CD4-positive, alpha-beta T cell treated with Interleukin-1 beta for 1 hour (primary cell): ENCODE results near the gene IGIP.

Source experiments
- DNase-seq, 2 donors: peaks; one replicate each; pipeline ENCODE4 v3.0.0-alpha.2; 2020 to 2022

Gene IGIP

DNA sequence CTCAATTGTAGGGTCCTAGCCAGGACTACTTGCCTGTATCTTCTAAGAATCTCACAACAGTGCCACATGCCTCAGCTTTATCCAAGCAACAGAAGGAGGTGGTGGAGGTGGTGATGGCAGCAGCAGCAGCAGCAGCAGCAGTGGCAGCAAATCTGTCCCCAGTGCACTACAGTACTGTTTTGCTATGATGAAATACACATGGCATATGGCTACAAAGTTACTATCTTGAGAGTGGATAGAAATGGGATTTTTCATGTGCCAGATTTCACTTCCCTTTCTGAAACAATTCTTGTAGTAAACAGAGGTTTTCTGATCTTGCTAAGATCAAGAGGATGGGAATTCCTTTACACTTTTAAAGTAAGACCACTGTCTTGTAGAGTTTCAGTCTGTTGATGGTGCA lies 41.2 kb downstream of the IGIP start:
- DNase-seq: no peak

DNA sequence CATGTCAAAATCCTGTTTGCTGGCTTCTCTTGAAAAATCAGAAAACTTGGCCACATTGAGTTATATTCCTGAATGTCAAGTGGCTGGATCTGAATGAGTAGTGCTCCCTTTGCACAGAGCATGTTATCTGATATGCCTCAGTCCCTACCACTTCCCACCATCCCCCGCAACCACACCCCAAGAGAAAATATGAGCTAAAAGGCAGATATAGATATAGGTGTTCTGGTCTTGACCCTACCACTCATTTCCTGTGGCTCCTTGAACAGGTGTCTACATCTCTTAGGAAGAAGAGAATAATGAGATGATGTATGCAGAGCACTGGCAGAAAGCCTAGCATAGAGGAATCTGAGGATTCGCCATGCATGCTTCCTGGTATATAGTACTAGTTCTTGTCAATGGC lies 42.6 kb downstream of the IGIP start:
- DNase-seq: no peak

DNA sequence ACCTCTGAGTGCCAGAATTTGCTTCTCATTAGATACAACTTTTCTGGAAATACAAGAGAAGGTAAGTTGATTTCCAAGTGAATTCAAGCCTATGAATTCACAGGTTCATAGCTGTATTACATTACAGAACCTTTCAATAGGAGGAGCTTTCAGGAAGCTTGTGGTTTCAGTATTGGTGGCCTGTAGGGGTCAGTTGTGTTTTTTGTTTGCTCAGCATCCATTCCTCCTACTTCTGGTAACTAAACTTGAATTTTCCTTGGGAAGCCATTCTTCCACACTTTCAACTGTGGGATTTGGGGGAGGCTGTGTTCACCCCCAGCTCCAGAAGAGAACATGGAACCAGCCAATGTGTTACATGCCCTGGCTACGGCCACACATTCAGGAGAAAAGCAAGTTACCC lies 43.7 kb downstream of the IGIP start:
- DNase-seq: no peak

DNA sequence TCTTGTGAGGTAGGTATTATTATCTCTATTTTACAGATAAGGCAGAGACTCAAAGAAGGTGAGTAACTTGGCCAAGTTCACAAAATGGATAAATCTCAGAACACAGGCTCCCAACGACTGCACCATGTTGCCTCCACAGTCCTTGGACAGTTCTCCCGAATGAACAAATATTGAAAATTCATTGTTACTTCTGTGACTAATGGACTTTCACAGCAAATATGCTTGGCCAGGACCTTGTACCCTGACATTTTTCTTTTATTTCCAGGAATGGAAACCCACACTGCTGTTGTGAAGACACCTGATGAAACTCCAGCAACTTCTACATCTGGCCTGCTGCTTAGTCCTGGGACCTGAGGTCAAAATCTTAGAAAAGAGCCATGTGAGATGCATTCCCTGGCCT lies 46.7 kb downstream of the IGIP start:
- no peak for DNase-seq

DNA sequence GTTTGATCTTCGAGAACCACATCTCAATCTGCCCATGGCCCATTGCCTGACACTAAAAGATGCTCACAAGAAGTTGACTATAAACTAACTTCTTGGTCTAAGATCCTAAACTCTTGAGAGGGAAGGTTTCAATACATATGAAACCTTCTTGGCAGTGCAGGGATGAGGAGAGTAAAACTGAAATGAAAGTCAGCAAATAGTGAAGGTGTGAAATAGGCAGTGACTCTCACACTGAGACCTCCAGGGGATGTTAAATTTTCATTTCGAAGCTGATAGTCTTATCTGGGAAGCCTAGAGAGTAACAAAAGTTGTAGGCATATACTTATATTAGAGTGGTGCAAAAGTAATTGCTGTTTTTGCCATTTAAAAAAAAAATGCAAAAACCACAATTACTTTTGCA lies 48.3 kb downstream of the IGIP start:
- no peak for DNase-seq

DNA sequence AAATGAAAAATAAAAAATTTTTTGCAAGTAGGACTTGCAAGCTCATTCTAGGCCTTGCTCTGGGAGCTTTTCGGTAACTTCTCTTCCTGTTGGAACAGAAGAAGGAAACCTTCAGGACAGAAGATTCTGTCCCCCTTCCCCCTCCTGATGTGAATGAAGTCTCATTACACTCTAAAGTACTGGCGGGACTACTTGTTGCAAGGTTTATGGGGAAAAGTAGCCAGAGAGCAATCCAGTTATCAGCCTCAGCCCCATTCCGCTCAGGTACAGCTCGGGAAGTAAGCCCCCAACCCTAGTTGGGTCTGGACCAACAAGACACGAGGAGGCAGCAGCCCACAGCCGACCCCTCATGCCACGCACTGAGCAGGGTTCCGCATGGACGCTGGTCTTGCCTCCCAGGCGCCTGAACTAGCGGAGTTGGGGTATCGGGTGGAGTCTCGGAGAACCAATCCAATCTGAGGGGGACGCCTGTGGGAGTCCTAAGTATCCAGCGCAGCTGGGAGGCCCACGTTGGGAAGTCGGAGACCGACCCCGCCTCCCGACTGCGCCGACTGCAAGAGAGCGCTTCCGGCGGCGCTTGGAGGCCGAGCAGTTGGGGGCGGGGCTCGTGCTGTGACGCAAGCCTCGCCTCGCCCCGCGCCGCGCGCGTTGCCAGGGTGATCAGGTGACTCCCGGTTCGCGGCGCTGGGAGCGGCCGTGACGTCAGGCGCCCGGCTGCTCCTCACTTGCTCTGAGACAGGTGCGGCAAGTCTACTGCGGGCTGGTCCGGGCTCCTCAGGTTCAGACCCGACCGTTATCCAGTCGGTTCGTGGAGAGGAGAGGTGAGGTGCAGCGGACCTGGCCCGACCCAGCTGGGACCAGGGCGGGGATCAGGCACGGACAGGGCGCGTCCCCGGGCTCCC lies 49.0 kb downstream of the IGIP start, which contains the start of gene CYSTM1:
Gene CYSTM1, plus strand, starts transcription at position 724 of the 902 bp plus-strand sequence. CDS start 19,278 bp downstream, outside the sequence.
- peak; percentile 96 to 97 for DNase-seq

DNA sequence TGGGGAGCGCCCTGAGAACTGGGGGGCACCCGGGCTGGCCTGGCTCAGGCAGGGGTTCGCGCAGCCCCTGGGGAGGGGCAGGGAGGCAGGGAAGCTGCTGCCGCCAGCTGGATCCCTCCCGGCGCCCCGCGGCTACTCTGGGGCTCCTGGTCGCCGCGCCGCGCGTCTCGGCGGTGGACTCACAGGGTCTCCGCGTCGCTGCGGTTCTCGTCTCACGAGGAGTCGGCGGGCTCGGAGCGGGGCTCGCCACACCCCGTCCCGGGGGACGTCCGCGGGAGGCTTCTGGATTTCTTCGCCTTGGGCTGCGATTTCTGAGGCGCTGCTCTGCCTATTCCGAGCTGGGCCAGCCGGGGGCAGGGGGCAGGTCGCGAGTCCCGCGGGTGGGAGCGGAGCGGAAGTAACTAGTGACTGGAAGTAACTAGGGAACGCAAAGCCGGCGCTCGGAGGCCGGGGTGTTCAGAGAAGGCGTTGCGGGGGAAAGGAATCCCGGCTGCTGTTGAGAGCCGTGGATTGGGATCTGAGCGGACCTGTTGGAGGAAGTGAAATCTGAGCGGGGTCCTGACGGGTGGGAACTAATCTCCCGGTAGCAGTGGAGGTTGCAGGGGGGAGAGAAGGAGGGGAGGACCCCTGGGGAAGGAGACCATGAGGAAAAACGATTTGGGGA lies 49.8 kb downstream of the IGIP start:
- peak; percentile 62 to 69 for DNase-seq

DNA sequence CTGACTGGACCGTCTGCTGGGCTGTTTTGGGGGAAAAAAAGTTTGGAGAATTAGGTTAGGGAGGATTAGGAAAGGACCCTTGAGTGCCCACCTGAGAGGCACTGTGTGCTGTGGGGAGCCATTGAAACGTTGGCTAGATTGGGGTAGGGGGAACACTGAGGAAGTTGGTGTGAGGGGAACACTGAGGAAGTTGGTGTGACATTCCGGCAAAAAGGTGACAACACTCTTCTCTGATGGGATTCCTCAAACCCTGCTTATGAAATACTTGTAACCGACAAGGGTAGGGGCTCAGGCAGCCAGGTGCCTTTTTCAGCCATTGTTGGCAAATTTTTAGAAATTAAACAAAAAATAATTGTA lies 50.3 kb downstream of the IGIP start:
- no peak for DNase-seq

DNA sequence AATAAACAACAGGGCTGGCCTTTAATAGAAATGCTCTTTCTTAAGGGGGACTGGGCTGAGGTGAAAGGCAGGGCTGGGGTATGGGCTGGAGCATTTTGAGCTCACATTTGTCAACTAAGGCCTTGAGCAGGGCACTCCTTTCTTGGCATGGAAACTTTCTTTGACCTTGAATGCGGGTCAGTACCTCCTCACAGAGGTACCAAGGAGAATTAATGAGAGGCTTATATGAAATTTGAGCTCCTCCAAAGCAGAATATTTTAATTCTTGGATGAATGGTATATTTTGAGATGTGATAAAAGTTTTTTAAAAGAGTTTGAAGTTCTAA lies 52.3 kb downstream of the IGIP start:
- DNase-seq: no peak

DNA sequence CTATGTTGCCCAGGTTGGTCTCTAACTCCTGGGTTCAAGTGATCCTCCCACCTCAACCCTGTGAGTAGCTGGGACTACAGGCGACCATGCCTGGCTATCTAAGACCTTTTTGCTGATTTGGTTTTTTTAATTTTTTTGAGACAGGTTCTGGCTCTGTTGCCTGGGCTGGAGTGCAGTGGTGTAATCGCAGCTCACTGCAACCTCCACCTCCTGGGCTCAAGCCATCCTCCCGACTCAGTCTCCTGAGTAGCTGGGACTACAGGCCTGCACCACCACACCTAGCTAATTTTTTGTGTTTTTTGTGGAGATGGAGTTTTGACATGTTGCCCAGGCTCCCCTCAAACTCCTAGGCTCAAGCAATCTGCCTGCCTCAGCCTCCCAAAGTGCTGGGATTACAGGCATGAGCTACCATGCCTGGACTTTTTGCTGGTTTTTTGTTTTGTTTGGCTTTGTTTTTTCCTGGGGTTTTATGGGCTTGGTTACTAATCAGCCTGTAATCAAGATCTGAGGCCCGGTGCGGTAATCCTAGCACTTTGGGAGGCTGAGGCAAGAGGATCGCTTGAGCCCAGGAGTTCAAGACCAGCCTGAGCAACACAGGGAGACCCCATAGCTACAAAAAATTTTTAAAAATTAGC lies 52.9 kb downstream of the IGIP start:
- DNase-seq: no peak
